Thymus (tissue), 11 donors: ENCODE measurements around the gene CMTM4. TPM values are rescaled to one million over a fixed set of nuclear protein-coding genes. Genes with fewer than 3 reads are reported as not detected.

ENCODE experiments used
- DNase-seq, 9 donors: peaks; one replicate each; pipeline ENCODE4 v3.0.0-alpha.2; 2013; ENCODE audit warnings: low spot score in 9 of 9, low read depth in 6 of 9, missing footprints in 1 of 9
- H3K27ac ChIP-seq, 2 donors: one replicate each; pipeline ENCODE4 v1.5.1; 2013; ENCODE audit warnings: control low read depth in 1 of 2, low read depth in 1 of 2, low read length in 1 of 2, mild to moderate bottlenecking in 1 of 2, moderate library complexity in 1 of 2
- H3K27me3 ChIP-seq, 2 donors: one replicate each; pipeline ENCODE4 v1.5.1; 2013; ENCODE audit warnings: low read length in 1 of 2; ENCODE audit not compliant: control insufficient read depth in 2 of 2, insufficient read depth in 1 of 2
- H3K36me3 ChIP-seq, 2 donors: one replicate each; pipeline ENCODE4 v1.5.1; 2013; ENCODE audit warnings: low read length in 1 of 2, mild to moderate bottlenecking in 1 of 2, moderate library complexity in 1 of 2; ENCODE audit not compliant: control insufficient read depth in 2 of 2, insufficient read depth in 2 of 2
- H3K4me1 ChIP-seq, 2 donors: one replicate each; pipeline ENCODE4 v1.5.1; 2013; ENCODE audit warnings: low read length in 2 of 2; ENCODE audit not compliant: control insufficient read depth in 2 of 2, insufficient read depth in 2 of 2
- H3K4me3 ChIP-seq, 2 donors: one replicate each; pipeline ENCODE4 v1.5.1; 2013; ENCODE audit warnings: low read length in 2 of 2, control low read depth in 1 of 2, mild to moderate bottlenecking in 1 of 2
- H3K9me3 ChIP-seq, 2 donors: one replicate each; pipeline ENCODE4 v1.5.1; 2013; ENCODE audit warnings: low read length in 1 of 2, mild to moderate bottlenecking in 1 of 2; ENCODE audit not compliant: control insufficient read depth in 2 of 2, insufficient read depth in 1 of 2
- WGBS: extraction: QIAGEN DNeasy Blood & Tissue Kit; methylation state at CpG from one replicate; pipeline ENCODE4 v1.1.7; 2013; 5-methylcytosine and 5-hydroxymethylcytosine counted together
- polyA plus RNA-seq: library from polyadenylated mRNA; stranded (reverse); fragments of 200-250 nt; gene quantifications from one replicate; pipeline ENCODE4 v1.2.3, GENCODE V29; 2013
- total RNA-seq: library from RNA; stranded (reverse); fragments of 120-200 nt; gene quantifications from one replicate; pipeline ENCODE4 v1.2.4, GENCODE V29; 2013
- donor health status: healthy.

CMTM4 gene
- total and polyA plus RNA-seq, 2 donors = 2.2 to 3.4 TPM

DNA sequence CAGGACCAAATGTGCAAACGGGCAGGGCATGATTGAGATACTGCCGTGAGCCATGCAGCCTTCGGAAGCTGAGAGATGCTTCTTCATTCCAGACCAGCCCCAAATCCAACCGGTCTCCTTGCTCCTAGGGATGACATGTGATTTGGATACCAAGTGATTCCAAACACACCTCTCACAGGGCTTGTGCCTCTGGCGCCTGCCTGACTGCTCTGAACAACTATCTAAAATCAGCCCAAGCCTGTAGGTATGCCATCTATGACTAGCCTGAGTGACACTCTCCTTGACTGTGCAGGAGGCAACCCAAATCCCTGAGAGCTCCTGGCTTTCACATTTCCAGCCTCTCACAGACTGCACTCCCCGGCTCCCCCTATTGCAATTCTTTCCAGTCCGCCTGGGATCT, 34.6 kb upstream of the CMTM4 start:
- WGBS = 90% methylated on average over 7 of the region's 7 CpGs
- Histone ChIP-seq H3K4me1 (no peaks in the 10 kb centered on the region), H3K36me3 (peaks cover 73 to 87% of the 10 kb centered on the region in 2 donors), H3K9me3 (no peaks in the 10 kb centered on the region), H3K27me3 (no peaks in the 10 kb centered on the region), H3K27ac (no peak overlapping the region), H3K4me3 (no peak overlapping the region)
- DNase-seq = no peak

DNA sequence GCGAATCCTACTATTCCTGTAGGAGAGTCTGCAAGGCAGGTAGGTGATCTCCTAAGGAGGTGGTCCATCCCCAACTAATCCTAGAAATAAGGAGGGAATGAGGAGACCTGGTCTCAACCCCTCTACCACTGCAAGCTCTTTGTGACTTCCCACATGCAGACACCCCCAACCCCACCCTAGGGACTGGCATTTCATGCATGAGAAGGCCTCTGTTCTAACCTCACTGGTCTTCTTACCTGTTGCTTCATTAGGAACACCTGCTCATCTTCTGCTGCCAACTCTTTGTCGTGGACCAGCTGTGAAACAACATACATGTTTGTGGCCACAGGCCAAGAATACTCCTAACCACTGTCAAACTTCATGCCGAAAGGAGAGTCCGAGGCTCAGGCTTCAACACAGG, 32.3 kb upstream of the CMTM4 start:
- H3K36me3 ChIP-seq = peaks cover 75 to 86% of the 10 kb centered on the region in 2 donors
- WGBS = 88% methylated on average over 4 of the region's 4 CpGs
- no peak overlapping the region for H3K4me3 ChIP-seq
- no peaks in the 10 kb centered on the region for H3K4me1 ChIP-seq
- no peak overlapping the region for H3K27ac ChIP-seq
- no peaks in the 10 kb centered on the region for H3K9me3 ChIP-seq
- H3K27me3 ChIP-seq = no peaks in the 10 kb centered on the region
- no peak for DNase-seq

DNA sequence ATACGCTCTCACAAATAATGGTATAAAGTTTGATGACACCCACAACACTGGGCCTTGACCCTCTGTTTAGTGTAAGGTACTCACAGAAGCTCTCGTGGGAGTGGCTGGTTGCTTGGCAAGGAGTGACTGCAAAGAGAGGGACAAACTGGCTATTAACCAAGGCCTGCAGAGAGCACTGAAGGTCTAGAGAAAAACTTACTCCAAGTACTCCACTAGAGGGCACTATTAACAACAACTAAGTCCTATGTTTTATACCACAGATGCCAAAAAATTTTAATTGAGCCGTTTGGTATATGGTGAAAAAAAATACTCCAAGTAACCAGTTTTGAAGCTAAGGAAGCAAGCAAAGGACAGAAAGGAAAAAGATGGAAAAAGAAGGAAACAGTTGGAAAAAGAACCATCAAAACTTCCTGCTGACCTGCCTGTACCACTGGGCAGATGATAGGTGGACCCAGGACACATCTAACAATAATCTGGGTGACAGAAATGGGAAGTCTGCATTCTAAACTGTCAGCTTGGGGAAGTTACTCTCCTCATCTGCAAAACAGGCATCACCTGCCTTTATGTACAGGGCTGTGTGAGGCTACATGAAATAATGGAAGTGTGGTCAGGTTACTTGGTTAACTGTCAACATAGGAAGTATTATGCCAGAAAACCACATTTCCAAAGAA, 31.7 kb upstream of the CMTM4 start:
- Histone ChIP-seq H3K27ac (no peak overlapping the region), H3K9me3 (no peaks in the 10 kb centered on the region), H3K27me3 (no peaks in the 10 kb centered on the region), H3K4me3 (no peak overlapping the region), H3K36me3 (peaks cover 80 to 87% of the 10 kb centered on the region in 2 donors), H3K4me1 (no peaks in the 10 kb centered on the region)
- WGBS = 43% methylated on average over 3 of the region's 3 CpGs
- peak in 2 of 9 donors; percentile 17 to 56 for DNase-seq

DNA sequence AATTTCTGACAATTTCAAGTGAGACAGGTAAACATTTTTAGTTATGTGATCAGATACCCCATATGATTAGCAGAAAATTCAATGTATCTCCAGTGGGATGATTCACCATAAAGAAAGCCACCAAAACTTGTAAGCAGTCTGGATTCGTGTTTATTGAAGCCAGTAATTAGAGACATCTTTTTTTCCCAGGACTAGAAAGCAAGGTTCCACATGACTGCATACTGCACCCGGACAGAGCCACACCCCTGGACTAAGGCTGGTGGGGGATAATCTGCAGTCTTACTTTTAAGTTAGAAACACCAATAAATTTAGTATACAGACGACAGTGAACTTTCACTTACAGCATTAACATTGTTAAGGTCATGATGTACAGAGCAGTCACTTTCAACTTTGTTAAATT, 24.2 kb upstream of the CMTM4 start:
- Histone ChIP-seq H3K9me3 (no peaks in the 10 kb centered on the region), H3K27ac (no peak overlapping the region), H3K27me3 (no peaks in the 10 kb centered on the region), H3K4me3 (no peak overlapping the region), H3K4me1 (no peaks in the 10 kb centered on the region), H3K36me3 (peaks cover 30 to 32% of the 10 kb centered on the region in 2 donors)
- 96% methylated on average over 3 of the region's 3 CpGs for WGBS
- DNase-seq = no peak

DNA sequence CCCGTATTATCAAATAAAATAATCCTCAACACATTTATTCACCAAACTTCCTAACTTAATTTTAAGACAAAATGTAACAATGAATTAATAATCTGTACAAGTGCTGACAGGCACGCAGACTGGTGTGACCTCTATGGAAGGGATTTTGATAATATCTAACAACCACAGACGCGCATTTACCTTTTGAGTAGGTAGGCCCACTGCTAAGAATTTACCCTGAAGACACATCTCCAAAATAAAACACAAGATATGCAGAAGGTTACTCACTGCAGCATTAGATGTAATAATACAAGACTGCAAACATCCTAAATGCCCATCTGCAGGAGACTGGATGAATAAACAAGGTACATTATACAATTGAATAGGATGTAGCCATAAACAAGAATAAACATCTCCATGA, 22.7 kb upstream of the CMTM4 start:
- no peak for DNase-seq
- Histone ChIP-seq H3K36me3 (peaks cover 16 to 22% of the 10 kb centered on the region in 2 donors), H3K27me3 (no peaks in the 10 kb centered on the region), H3K4me1 (no peaks in the 10 kb centered on the region), H3K4me3 (no peak overlapping the region), H3K9me3 (no peaks in the 10 kb centered on the region), H3K27ac (no peak overlapping the region)
- 98% methylated on average over 4 of the region's 4 CpGs for WGBS

DNA sequence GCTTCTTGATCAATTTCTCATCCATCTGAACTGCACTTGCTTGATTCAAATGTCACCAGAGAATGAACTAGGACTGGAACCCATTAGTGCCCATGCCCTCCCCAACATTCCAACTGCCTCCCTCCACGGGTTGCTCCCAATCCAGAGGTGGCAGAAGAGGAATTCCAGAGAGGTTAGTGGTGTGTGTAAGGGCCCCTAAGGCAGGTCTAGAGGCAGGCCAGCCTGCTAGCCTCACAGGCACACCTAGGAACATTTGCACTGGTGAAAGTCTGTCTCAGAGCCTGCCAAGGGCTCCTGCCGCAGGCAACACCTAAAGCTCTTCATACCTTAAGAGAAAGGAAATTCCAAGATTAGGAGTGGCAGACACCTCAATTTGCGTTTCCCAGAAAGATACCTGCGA, 21.2 kb upstream of the CMTM4 start:
- WGBS = 97% methylated on average over 4 of the region's 4 CpGs
- no peaks in the 10 kb centered on the region for H3K4me1 ChIP-seq
- no peaks in the 10 kb centered on the region for H3K9me3 ChIP-seq
- no peak overlapping the region for H3K27ac ChIP-seq
- H3K36me3 ChIP-seq = peaks cover 3 to 7% of the 10 kb centered on the region in 2 donors
- no peak for DNase-seq
- H3K4me3 ChIP-seq = no peak overlapping the region
- no peaks in the 10 kb centered on the region for H3K27me3 ChIP-seq

DNA sequence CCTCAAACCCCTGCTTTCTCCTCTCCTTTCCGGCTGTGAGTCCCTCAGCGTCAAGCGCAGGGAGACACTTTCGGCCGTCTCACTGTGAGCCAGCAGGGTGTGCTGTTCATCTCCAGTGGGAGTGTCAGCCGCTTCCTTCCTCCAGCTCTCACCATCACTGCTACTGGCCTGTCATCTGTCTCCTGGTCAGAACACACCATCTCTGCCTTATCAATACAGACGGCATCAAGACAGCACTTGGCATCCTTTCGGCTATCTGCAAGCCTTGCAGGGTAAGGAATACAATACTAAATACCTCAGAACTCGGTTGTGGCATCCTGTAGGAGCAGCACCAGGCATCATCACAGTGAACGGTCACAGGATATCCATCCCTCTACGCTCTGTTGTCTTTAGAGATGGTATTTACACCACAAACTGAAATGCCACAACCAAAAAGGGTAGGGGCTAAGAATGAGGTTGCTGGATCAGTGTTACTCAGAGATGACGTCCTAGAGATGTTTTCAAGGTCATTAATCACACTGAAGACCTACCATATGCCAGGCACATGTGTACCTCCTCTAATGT, 20.7 kb upstream of the CMTM4 start:
- WGBS = 86% methylated on average over 12 of the region's 12 CpGs
- H3K4me3 ChIP-seq = no peak overlapping the region
- H3K27ac ChIP-seq = no peak overlapping the region
- H3K4me1 ChIP-seq = no peaks in the 10 kb centered on the region
- peaks cover 0 to 7% of the 10 kb centered on the region in 2 donors for H3K36me3 ChIP-seq
- no peak for DNase-seq
- peaks cover 0 to 2% of the 10 kb centered on the region in 2 donors for H3K9me3 ChIP-seq
- H3K27me3 ChIP-seq = no peaks in the 10 kb centered on the region

DNA sequence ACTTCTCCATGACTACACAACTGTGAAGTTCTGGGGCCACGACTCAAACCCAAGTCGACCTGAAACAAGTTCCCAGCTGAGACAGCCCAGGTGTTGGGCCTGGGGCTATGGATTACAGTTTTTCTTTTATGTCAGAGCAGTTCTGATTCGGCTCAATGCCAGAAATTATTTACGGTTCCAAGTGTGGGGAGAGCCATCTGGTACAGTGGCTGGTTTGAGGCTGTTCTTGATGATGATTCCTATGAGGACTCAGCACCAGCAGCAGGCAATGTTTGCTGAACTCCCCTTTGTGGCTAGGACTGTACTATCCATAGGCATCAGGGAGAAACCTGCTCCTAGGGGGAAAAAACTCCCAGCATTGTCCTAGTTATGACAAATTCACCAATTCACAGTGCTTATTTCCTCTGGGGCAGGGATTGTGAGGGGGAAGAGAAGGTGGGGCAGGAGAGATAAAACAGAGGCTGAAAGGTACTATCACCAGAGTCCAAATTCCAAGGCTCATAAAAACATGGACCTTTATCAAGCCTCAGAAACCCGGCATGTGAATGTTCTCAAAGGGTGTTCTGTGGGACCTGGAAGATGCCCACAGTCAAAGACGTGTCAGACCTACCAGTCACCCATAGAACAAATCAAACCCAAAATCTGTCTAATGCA, 18.2 kb upstream of the CMTM4 start:
- Histone ChIP-seq H3K4me1 (no peaks in the 10 kb centered on the region), H3K4me3 (no peak overlapping the region), H3K9me3 (peaks cover 0 to 3% of the 10 kb centered on the region in 2 donors), H3K36me3 (peaks cover 0 to 5% of the 10 kb centered on the region in 2 donors), H3K27me3 (no peaks in the 10 kb centered on the region), H3K27ac (no peak overlapping the region)
- WGBS = 84% methylated on average over 6 of the region's 6 CpGs
- no peak for DNase-seq

DNA sequence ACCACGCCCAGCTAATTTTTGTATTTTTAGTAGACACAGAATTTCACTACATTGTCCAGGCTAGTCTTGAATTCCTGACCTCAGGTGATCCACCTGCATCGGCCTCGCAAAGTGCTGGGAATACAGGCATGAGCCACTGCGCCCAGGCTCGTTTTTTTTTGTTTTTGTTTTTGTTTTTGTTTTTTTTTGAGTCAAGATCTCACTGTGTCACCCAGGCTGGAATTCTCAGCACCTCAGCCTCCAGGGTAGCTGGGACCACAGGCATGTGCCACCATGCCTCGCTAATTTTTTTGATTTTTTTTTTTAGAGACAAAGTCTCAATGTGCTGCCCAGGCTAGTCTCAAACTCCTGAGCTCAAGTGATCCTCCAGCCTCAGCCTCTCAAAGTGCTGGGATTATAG, 17.5 kb upstream of the CMTM4 start:
- Histone ChIP-seq H3K4me3 (no peak overlapping the region), H3K27me3 (no peaks in the 10 kb centered on the region), H3K4me1 (no peaks in the 10 kb centered on the region), H3K9me3 (peaks cover 0 to 3% of the 10 kb centered on the region in 2 donors), H3K27ac (no peak overlapping the region), H3K36me3 (peaks cover 0 to 5% of the 10 kb centered on the region in 2 donors)
- WGBS = 95% methylated on average over 6 of the region's 6 CpGs
- DNase-seq = no peak
